ENCODE measurements around the gene SND1. TPM values are rescaled to one million over a fixed set of nuclear protein-coding genes. Genes with fewer than 3 reads are reported as not detected.
A peak's percentile ranks its signal among the peaks of the same experiment; 100 is the strongest.
"Not testable (repeated sequence)": the region's sequence is repeated elsewhere in the genome, so short reads cannot be mapped to it uniquely, and the experiment has no call there.

Gene SND1
- total RNA-seq, 1 donor from 2014 or later, result 139 TPM

GRCh38 chr7:127824682-127825081 lies 172.7 kb downstream of the SND1 start:
- DNase-seq (ENCODE audit: low read depth in 2 of 2), result no peak

GRCh38 chr7:127828843-127829500 lies 177.0 kb downstream of the SND1 start:
- no peak for DNase-seq (ENCODE audit: low read depth in 2 of 2)

- DNase-seq (ENCODE audit: low read depth in 2 of 2), result no peak
These were observed 179.6 kb downstream of the SND1 start for GRCh38 chr7:127831318-127832219.

- no peak for DNase-seq (ENCODE audit: low read depth in 2 of 2)
These were observed 180.6 kb downstream of the SND1 start for GRCh38 chr7:127832592-127832991.

GRCh38 chr7:127833641-127834040 lies 181.6 kb downstream of the SND1 start:
- DNase-seq (ENCODE audit: low read depth in 2 of 2), result no peak

- no peak for DNase-seq (ENCODE audit: low read depth in 2 of 2)
These were observed 183.7 kb downstream of the SND1 start for GRCh38 chr7:127835679-127836078.

- DNase-seq (ENCODE audit: low read depth in 2 of 2), result not testable (repeated sequence)
These were observed 185.9 kb downstream of the SND1 start for GRCh38 chr7:127837816-127838410.

GRCh38 chr7:127838816-127839415 lies 186.9 kb downstream of the SND1 start:
- DNase-seq (ENCODE audit: low read depth in 2 of 2), result no peak

GRCh38 chr7:127840226-127840951 lies 188.4 kb downstream of the SND1 start:
- no peak for DNase-seq (ENCODE audit: low read depth in 2 of 2)

GRCh38 chr7:127844165-127844564 lies 192.2 kb downstream of the SND1 start:
- DNase-seq (ENCODE audit: low read depth in 2 of 2), result no peak

- DNase-seq (ENCODE audit: low read depth in 2 of 2), result peak in 1 of 2 donors; percentile 68
These were observed 192.8 kb downstream of the SND1 start for GRCh38 chr7:127844707-127845331.

- peak in 1 of 2 donors; percentile 13 for DNase-seq (ENCODE audit: low read depth in 2 of 2)
These were observed 193.7 kb downstream of the SND1 start for GRCh38 chr7:127845522-127846214.

GRCh38 chr7:127847641-127848040 lies 195.6 kb downstream of the SND1 start:
- DNase-seq (ENCODE audit: low read depth in 2 of 2), result no peak

- DNase-seq (ENCODE audit: low read depth in 2 of 2), result no peak
These were observed 196.2 kb downstream of the SND1 start for GRCh38 chr7:127848241-127848640.

GRCh38 chr7:127850195-127850594 lies 198.2 kb downstream of the SND1 start:
- no peak for DNase-seq (ENCODE audit: low read depth in 2 of 2)

- no peak for DNase-seq (ENCODE audit: low read depth in 2 of 2)
These were observed 202.4 kb downstream of the SND1 start for GRCh38 chr7:127854383-127854782.

- no peak for DNase-seq (ENCODE audit: low read depth in 2 of 2)
These were observed 205.5 kb downstream of the SND1 start for GRCh38 chr7:127857464-127857841.

- no peak for DNase-seq (ENCODE audit: low read depth in 2 of 2)
These were observed 206.3 kb downstream of the SND1 start for GRCh38 chr7:127858091-127858914.

- no peak for DNase-seq (ENCODE audit: low read depth in 2 of 2)
These were observed 206.9 kb downstream of the SND1 start for GRCh38 chr7:127858915-127859189.

- no peak for DNase-seq (ENCODE audit: low read depth in 2 of 2)
These were observed 207.3 kb downstream of the SND1 start for GRCh38 chr7:127859330-127859729.

All from dermis microvascular lymphatic vessel endothelial cell (primary cell).